HepG2 (cell line): ENCODE data around the gene SLC22A23. TPM values are rescaled to one million over a fixed set of nuclear protein-coding genes. Genes with fewer than 3 reads are reported as not detected.
A peak's percentile ranks its signal among the peaks of the same experiment; 100 is the strongest.

Source experiments
- FLYWCH1 ChIP-seq: sonication (generic); formaldehyde crosslinking; IDR thresholded peaks from 2 replicates; pipeline ENCODE4 v1.8.1; 2023; ENCODE audit warnings: mild to moderate bottlenecking, missing genetic modification reagents
- HNF4A ChIP-seq: sonication (generic); formaldehyde crosslinking; IDR thresholded peaks from 2 replicates; pipeline ENCODE4 v1.4.0; 2020; ENCODE audit warnings: missing genetic modification reagents
- JUN ChIP-seq: sonication (generic); formaldehyde crosslinking; IDR thresholded peaks from 2 replicates; pipeline ENCODE4 v1.4.0; 2020; ENCODE audit warnings: mild to moderate bottlenecking, missing genetic modification reagents
- JUNB ChIP-seq: sonication (generic); formaldehyde crosslinking; IDR thresholded peaks from 2 replicates; pipeline ENCODE4 v1.8.0; 2022; ENCODE audit warnings: missing genetic modification reagents, mild to moderate bottlenecking, borderline replicate concordance
- KLF15 ChIP-seq: sonication (generic); formaldehyde crosslinking; IDR thresholded peaks from 2 replicates; pipeline ENCODE4 v1.8.1; 2023; ENCODE audit warnings: borderline replicate concordance, mild to moderate bottlenecking, inconsistent platforms, missing genetic modification reagents, mixed read lengths
- NR2F6 ChIP-seq, 2 experiments: IDR thresholded peaks; 2 replicates each; pipeline ENCODE4 v1.6.1; 2016; ENCODE audit warnings: antibody characterized with exemption in 1 of 2, mild to moderate bottlenecking in 1 of 2
- PCBP1 ChIP-seq: fragments of 200-400 bp; formaldehyde crosslinking; IDR thresholded peaks from 2 replicates; pipeline ENCODE4 v1.6.1; 2017; ENCODE audit warnings: mild to moderate bottlenecking, low read depth, low read length, borderline replicate concordance
- PHB2 ChIP-seq: fragments of 450-650 bp; IDR thresholded peaks from 2 replicates; pipeline ENCODE4 v1.6.1; 2018; ENCODE audit not compliant: partially characterized antibody
- PHF8 ChIP-seq: sonication (generic); formaldehyde crosslinking; IDR thresholded peaks from 2 replicates; pipeline ENCODE4 v1.5.0; 2020; ENCODE audit warnings: missing genetic modification reagents
- RAD51 ChIP-seq: fragments of 450-650 bp; IDR thresholded peaks from 2 replicates; pipeline ENCODE4 v1.6.1; 2016; ENCODE audit warnings: borderline replicate concordance
- RARG ChIP-seq: sonication (generic); formaldehyde crosslinking; IDR thresholded peaks from 2 replicates; pipeline ENCODE4 v1.4.0; 2020; ENCODE audit warnings: low read depth, mild to moderate bottlenecking, missing genetic modification reagents
- TAF1 ChIP-seq: sonication (generic); formaldehyde crosslinking; IDR thresholded peaks from 2 replicates; pipeline ENCODE4 v1.4.0; 2020; ENCODE audit warnings: missing genetic modification reagents
- TBX2 ChIP-seq: sonication (generic); formaldehyde crosslinking; IDR thresholded peaks from 2 replicates; pipeline ENCODE4 v1.5.0; 2020; ENCODE audit warnings: missing genetic modification reagents, mild to moderate bottlenecking, borderline replicate concordance
- WIZ ChIP-seq: sonication (generic); formaldehyde crosslinking; IDR thresholded peaks from 2 replicates; pipeline ENCODE4 v1.5.1; 2020; ENCODE audit warnings: mild to moderate bottlenecking, missing genetic modification reagents
- ZNF317 ChIP-seq: sonication (generic); formaldehyde crosslinking; IDR thresholded peaks from 2 replicates; pipeline ENCODE4 v1.5.0; 2020; ENCODE audit warnings: mild to moderate bottlenecking, missing genetic modification reagents
- ZNF331 ChIP-seq: sonication (generic); formaldehyde crosslinking; IDR thresholded peaks from 2 replicates; pipeline ENCODE4 v1.4.0; 2020; ENCODE audit warnings: missing genetic modification reagents
- ZNF670 ChIP-seq: sonication (generic); formaldehyde crosslinking; IDR thresholded peaks from 2 replicates; pipeline ENCODE4 v1.8.0; 2022; ENCODE audit warnings: mild to moderate bottlenecking, missing genetic modification reagents, borderline replicate concordance
- ZNF773 ChIP-seq: sonication (generic); formaldehyde crosslinking; IDR thresholded peaks from 2 replicates; pipeline ENCODE4 v1.4.0; 2020; ENCODE audit warnings: missing genetic modification reagents, borderline replicate concordance
- ZSCAN31 ChIP-seq: sonication (generic); formaldehyde crosslinking; IDR thresholded peaks from 2 replicates; pipeline ENCODE4 v1.5.0; 2020; ENCODE audit warnings: low read depth, mild to moderate bottlenecking, missing genetic modification reagents
- polyA plus RNA-seq, 8 experiments: library from polyadenylated mRNA; depleted of rRNA in 3 of 8; stranded (reverse) in 7 of 8; unstranded in 1 of 8; fragments of >200 nt; fragmentation: Illumina TruSeq in 4 of 8; extraction: Trizol in 4 of 8; gene quantifications; 2 replicates each; pipeline versions ENCODE4 v1.2.1 to v1.2.3, GENCODE V29; 2011 to 2016; ENCODE audit warnings: low read depth in 4 of 8, missing spikeins in 1 of 8, mixed read lengths in 1 of 8; ENCODE audit not compliant: insufficient read depth in 1 of 8
- total RNA-seq, 5 experiments: library from RNA; depleted of rRNA; stranded (reverse); fragments of >200 nt; fragmentation: Illumina TruSeq; extraction: Trizol; gene quantifications; 2 replicates each; pipeline ENCODE4 v1.2.3, GENCODE V29; 2016; ENCODE audit warnings: low read depth in 1 of 5
- TF ChIP-seq, protein P1 (sequence below): sonication (generic); formaldehyde crosslinking; IDR thresholded peaks from 2 replicates; pipeline ENCODE4 v1.4.0; 2020; ENCODE audit warnings: mild to moderate bottlenecking, missing genetic modification reagents
- TF ChIP-seq, protein P2 (sequence below): IDR thresholded peaks from 2 replicates; pipeline ENCODE4 v1.6.1; 2016; ENCODE audit warnings: missing compliant biosample characterization, missing genetic modification reagents, borderline replicate concordance
- TF ChIP-seq, protein P3 (sequence below): sonication (generic); formaldehyde crosslinking; IDR thresholded peaks from 2 replicates; pipeline ENCODE4 v1.8.1; 2023; ENCODE audit warnings: mild to moderate bottlenecking, moderate library complexity, missing genetic modification reagents
- TF ChIP-seq, protein P4 (sequence below): sonication (generic); formaldehyde crosslinking; IDR thresholded peaks from 2 replicates; pipeline ENCODE4 v1.4.0; 2020; ENCODE audit warnings: missing genetic modification reagents

The SLC22A23 gene
- total and polyA plus RNA-seq, 2 of the 13 experiments (the other 11 are each of a cell fraction or from before 2014, with no cell fraction given) = 11.8 to 17.5 TPM

DNA sequence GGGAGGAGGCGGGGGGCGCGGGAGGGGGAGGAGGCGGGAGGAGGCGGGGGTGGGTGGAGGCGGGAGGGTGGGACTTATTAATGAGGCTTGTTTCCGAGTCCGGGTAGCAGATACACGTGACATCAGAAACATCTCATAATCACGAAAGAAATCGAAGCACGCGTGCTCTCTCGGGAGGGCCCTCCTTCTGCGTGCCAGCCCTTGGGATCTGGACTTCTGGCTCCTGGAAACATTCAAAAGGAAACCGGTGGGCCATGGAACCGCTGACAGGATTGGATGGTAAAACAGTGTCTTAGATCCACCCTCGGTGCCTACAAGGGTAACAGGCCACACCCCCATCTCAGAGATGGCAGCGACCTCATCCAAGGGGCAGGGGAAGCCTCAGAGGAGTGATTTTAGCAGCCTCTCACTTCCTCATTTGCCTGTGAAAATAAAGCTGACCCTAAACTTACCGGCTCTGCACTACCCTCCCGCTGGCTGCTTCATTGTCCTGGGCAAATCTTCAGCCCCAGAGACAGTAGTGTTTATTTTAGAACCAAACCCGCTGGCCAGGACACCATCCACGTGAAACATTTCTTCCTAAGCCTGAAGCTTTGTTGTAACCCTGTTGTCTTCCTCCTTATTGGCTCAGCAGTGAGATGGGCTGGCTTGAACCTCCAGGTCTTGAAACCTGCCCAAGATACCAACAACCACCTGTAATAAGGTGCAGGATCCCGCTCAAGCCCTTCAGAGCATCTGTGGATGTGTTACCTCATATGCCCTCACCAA, 100.6 kb downstream of the SLC22A23 start (continued):
- TF ChIP-seq, protein P1, sequence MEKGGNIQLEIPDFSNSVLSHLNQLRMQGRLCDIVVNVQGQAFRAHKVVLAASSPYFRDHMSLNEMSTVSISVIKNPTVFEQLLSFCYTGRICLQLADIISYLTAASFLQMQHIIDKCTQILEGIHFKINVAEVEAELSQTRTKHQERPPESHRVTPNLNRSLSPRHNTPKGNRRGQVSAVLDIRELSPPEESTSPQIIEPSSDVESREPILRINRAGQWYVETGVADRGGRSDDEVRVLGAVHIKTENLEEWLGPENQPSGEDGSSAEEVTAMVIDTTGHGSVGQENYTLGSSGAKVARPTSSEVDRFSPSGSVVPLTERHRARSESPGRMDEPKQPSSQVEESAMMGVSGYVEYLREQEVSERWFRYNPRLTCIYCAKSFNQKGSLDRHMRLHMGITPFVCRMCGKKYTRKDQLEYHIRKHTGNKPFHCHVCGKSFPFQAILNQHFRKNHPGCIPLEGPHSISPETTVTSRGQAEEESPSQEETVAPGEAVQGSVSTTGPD = no peak
- TF ChIP-seq PHB2 = no peak
- peak; percentile 33; the same call in 1 of the 2 replicates for TF ChIP-seq NR2F6 (IDR thresholded peaks at IDR 0.05)
- TF ChIP-seq NR2F6 (CRISPR knock-in tag; IDR thresholded peaks at IDR 0.05) = peak; percentile 15; the same call in 1 of the 2 replicates
- TF ChIP-seq JUNB (CRISPR knock-in tag) = no peak
- 0 out of 2 replicates have a peak, but pooled peaks have one; percentile 37 for TF ChIP-seq HNF4A
- no peak for TF ChIP-seq RAD51
- peak; percentile 41; the same call in 1 of the 2 replicates for TF ChIP-seq ZNF773 (CRISPR knock-in tag)
- no peak for TF ChIP-seq ZNF317 (CRISPR knock-in tag)
- TF ChIP-seq ZSCAN31 = no peak
- TF ChIP-seq ZNF331 = no peak
- TF ChIP-seq TAF1 (CRISPR knock-in tag) = 0 out of 2 replicates have a peak, but pooled peaks have one; percentile 30
- TF ChIP-seq PHF8 (CRISPR knock-in tag) = no peak; the same call in 1 of the 2 replicates
- TF ChIP-seq, protein P2, sequence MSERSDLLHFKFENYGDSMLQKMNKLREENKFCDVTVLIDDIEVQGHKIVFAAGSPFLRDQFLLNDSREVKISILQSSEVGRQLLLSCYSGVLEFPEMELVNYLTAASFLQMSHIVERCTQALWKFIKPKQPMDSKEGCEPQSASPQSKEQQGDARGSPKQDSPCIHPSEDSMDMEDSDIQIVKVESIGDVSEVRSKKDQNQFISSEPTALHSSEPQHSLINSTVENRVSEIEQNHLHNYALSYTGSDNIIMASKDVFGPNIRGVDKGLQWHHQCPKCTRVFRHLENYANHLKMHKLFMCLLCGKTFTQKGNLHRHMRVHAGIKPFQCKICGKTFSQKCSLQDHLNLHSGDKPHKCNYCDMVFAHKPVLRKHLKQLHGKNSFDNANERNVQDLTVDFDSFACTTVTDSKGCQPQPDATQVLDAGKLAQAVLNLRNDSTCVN (CRISPR knock-in tag) = peak; percentile 34; the same call in 1 of the 2 replicates
- TF ChIP-seq, protein P3, sequence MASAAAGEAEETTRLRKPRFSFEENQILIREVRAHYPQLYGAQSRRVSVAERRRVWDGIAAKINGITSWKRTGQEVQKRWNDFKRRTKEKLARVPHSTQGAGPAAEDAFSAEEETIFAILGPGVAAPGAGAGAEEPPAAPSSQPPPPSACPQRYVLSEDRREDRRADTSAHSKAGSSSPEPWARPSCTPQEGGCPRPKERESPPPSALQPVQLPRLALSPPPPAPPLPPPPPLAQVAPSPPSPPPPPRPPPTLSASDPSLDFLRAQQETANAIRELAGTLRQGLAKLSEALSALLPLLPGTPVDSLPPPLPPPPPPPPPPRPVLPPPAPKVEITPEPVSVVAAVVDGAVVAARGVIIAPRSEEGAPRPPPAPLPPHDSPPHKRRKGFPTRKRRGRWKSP (CRISPR knock-in tag) = peak; percentile 5; the same call in 1 of the 2 replicates
- no peak; the same call in 1 of the 2 replicates for TF ChIP-seq WIZ
- TF ChIP-seq KLF15 = no peak
- no peak for TF ChIP-seq TBX2
- TF ChIP-seq JUN = no peak
- TF ChIP-seq RARG = no peak
- TF ChIP-seq FLYWCH1 (CRISPR knock-in tag) = no peak
- TF ChIP-seq PCBP1 = 0 out of 2 replicates have a peak, but pooled peaks have one; percentile 68
- TF ChIP-seq, protein P4, sequence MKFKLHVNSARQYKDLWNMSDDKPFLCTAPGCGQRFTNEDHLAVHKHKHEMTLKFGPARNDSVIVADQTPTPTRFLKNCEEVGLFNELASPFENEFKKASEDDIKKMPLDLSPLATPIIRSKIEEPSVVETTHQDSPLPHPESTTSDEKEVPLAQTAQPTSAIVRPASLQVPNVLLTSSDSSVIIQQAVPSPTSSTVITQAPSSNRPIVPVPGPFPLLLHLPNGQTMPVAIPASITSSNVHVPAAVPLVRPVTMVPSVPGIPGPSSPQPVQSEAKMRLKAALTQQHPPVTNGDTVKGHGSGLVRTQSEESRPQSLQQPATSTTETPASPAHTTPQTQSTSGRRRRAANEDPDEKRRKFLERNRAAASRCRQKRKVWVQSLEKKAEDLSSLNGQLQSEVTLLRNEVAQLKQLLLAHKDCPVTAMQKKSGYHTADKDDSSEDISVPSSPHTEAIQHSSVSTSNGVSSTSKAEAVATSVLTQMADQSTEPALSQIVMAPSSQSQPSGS = no peak
- TF ChIP-seq ZNF670 (CRISPR knock-in tag) = no peak
